HCT116 (cell line): Measurements from ENCODE around the gene PRPS1L1. TPM values are rescaled to one million over a fixed set of nuclear protein-coding genes. Genes with fewer than 3 reads are reported as not detected.

Experiments used
- ATAC-seq: fragments of 200-7000 bp; cut with Tn5 transposase; 2 replicates; pipeline ENCODE4 v1.9.1; 2020; ENCODE audit warnings: mild to moderate bottlenecking, moderate library complexity
- BruUV-seq: library from RNA; stranded (reverse); fragments of 400-500 nt; replicated peaks from 2 replicates; lab custom pipeline; 2021; lab: Mats Ljungman, UMichigan
- CTCF ChIA-PET: fragments of 300-600 bp; sonication (Branson Sonifier 250); formaldehyde crosslinking; loops from one replicate; lab custom pipeline; 2021; ENCODE audit warnings: antibody characterized with exemption; lab: Charles Lee
- POLR2A ChIA-PET: fragments of 300-600, 350-600 bp; sonication (Branson Sonifier 250); formaldehyde crosslinking; loops from one replicate; lab custom pipeline; 2021; ENCODE audit warnings: antibody characterized with exemption; lab: Charles Lee
- RAD21 ChIA-PET, 2 experiments: fragments of 300-600 bp; sonication (Branson Sonifier 250); formaldehyde crosslinking; loops; one replicate each; lab custom pipeline; 2023; ENCODE audit warnings: low total read pairs in 2 of 2; ENCODE audit not compliant: uncharacterized antibody in 2 of 2, unreplicated experiment in 2 of 2, low non-redundant PET in 1 of 2; lab: Charles Lee
- DNase-seq: peaks from one replicate; pipeline ENCODE4 v3.0.0-alpha.2; 2010; ENCODE audit warnings: low read depth, low spot score
- H2AFZ ChIP-seq: fragments of 200-600 bp; shearing (Covaris generic), sonication (generic); 2 replicates; pipeline ENCODE4 v1.6.1; 2017; ENCODE audit warnings: low read depth, mixed run types, mixed read lengths, antibody characterized with exemption, low read length; ENCODE audit not compliant: poor library complexity, severe bottlenecking
- H3K27ac ChIP-seq: 2 replicates; pipeline ENCODE4 v1.5.1; 2012; ENCODE audit warnings: low read depth, low read length
- H3K27me3 ChIP-seq: fragments of 200-600 bp; sonication (generic); 2 replicates; pipeline ENCODE4 v1.6.1; 2016; ENCODE audit warnings: mixed run types, low read length, mixed read lengths; ENCODE audit not compliant: insufficient read depth
- H3K36me3 ChIP-seq, 2 experiments: fragments of 200-500 bp in 1 of 2; fragments of 200-600 bp in 1 of 2; sonication (Bioruptor generic) in 1 of 2; sonication (generic) in 1 of 2; 2 replicates each; pipeline versions ENCODE4 v1.5.1 to v1.6.1; 2014 to 2016; ENCODE audit warnings: low read length in 2 of 2, inconsistent platforms in 1 of 2, mixed read lengths in 1 of 2, mixed run types in 1 of 2; ENCODE audit not compliant: insufficient read depth in 2 of 2, control insufficient read depth in 1 of 2
- H3K4me1 ChIP-seq, 2 experiments: fragments of 200-600 bp in 1 of 2; sonication (generic) in 1 of 2; 2 replicates each; pipeline versions ENCODE4 v1.5.1 to v1.6.1; 2012 to 2017; ENCODE audit warnings: low read length in 2 of 2, inconsistent platforms in 1 of 2, mild to moderate bottlenecking in 1 of 2, mixed read lengths in 1 of 2, mixed run types in 1 of 2, moderate library complexity in 1 of 2; ENCODE audit not compliant: insufficient read depth in 2 of 2, control insufficient read depth in 1 of 2
- H3K4me2 ChIP-seq: fragments of 200-600 bp; sonication (generic); 2 replicates; pipeline ENCODE4 v1.6.1; 2017; ENCODE audit warnings: mixed run types, low read length, mixed read lengths
- H3K4me3 ChIP-seq, 2 experiments: fragments of 200-600 bp in 1 of 2; sonication (generic) in 1 of 2; replicated peaks in 1 of 2; 2 replicates each; pipeline ENCODE4 v1.5.1; 2011 to 2016; ENCODE audit warnings: low read length in 2 of 2, control low read depth in 1 of 2, low read depth in 1 of 2, mild to moderate bottlenecking in 1 of 2, mixed read lengths in 1 of 2, mixed run types in 1 of 2
- H3K79me2 ChIP-seq: fragments of 200-600 bp; sonication (generic); 2 replicates; pipeline ENCODE4 v1.6.1; 2017; ENCODE audit warnings: mild to moderate bottlenecking, mixed run types, low read length, moderate library complexity, mixed read lengths; ENCODE audit not compliant: insufficient read depth
- H3K9ac ChIP-seq: fragments of 200-600 bp; sonication (generic); 2 replicates; pipeline ENCODE4 v1.6.1; 2016; ENCODE audit warnings: low read length, mixed read lengths
- H3K9me2 ChIP-seq: fragments of 200-600 bp; sonication (generic), shearing (Covaris generic); 2 replicates; pipeline ENCODE4 v1.6.1; 2017; ENCODE audit warnings: mixed run types, mild to moderate bottlenecking, moderate library complexity; ENCODE audit not compliant: insufficient read depth
- H3K9me3 ChIP-seq, 2 experiments: fragments of 200-500 bp in 1 of 2; fragments of 200-600 bp in 1 of 2; sonication (Bioruptor generic) in 1 of 2; sonication (generic) in 1 of 2; 2 replicates each; pipeline ENCODE4 v1.6.1; 2014 to 2017; ENCODE audit warnings: low read length in 2 of 2, mixed read lengths in 2 of 2, inconsistent platforms in 1 of 2, low read depth in 1 of 2, mild to moderate bottlenecking in 1 of 2, mixed run types in 1 of 2, moderate library complexity in 1 of 2; ENCODE audit not compliant: control insufficient read depth in 1 of 2, insufficient read depth in 1 of 2
- H4K20me1 ChIP-seq: fragments of 200-600 bp; sonication (generic), shearing (Covaris generic); 2 replicates; pipeline ENCODE4 v1.6.1; 2017; ENCODE audit warnings: mixed run types, mild to moderate bottlenecking, moderate library complexity; ENCODE audit not compliant: insufficient read depth
- CBX3 ChIP-seq: IDR thresholded peaks from 2 replicates; pipeline ENCODE4 v1.6.1; 2012; ENCODE audit warnings: low read depth
- EGR1 ChIP-seq: IDR thresholded peaks from 2 replicates; pipeline ENCODE4 v1.6.1; 2012; ENCODE audit warnings: low read depth
- ELF1 ChIP-seq: IDR thresholded peaks from 2 replicates; pipeline ENCODE4 v1.6.1; 2012; ENCODE audit warnings: low read depth, borderline replicate concordance
- EZH2phosphoT487 ChIP-seq: fragments of 200-600 bp; IDR thresholded peaks from 2 replicates; pipeline ENCODE4 v1.6.1; 2018; ENCODE audit warnings: antibody characterized with exemption, borderline replicate concordance
- FOSL1 ChIP-seq: IDR thresholded peaks from 2 replicates; pipeline ENCODE4 v1.6.1; 2012; ENCODE audit warnings: low read depth
- POLR2A ChIP-seq: IDR thresholded peaks from 2 replicates; pipeline ENCODE4 v1.7.0; 2011; ENCODE audit warnings: borderline replicate concordance; ENCODE audit not compliant: insufficient read depth, insufficient read length; ENCODE audit errors: extremely low read depth
- POLR2AphosphoS5 ChIP-seq: IDR thresholded peaks from 2 replicates; pipeline ENCODE4 v1.6.1; 2011; ENCODE audit warnings: mild to moderate bottlenecking, low read depth, low read length, moderate library complexity
- RAD21 ChIP-seq: IDR thresholded peaks from 2 replicates; pipeline ENCODE4 v1.6.1; 2012; ENCODE audit warnings: low read depth, mild to moderate bottlenecking
- REST ChIP-seq: IDR thresholded peaks from 2 replicates; pipeline ENCODE4 v1.6.1; 2012; ENCODE audit warnings: low read depth
- SIN3A ChIP-seq: IDR thresholded peaks from 2 replicates; pipeline ENCODE4 v1.6.1; 2012; ENCODE audit warnings: low read depth
- SP1 ChIP-seq: IDR thresholded peaks from 2 replicates; pipeline ENCODE4 v1.6.1; 2012; ENCODE audit warnings: low read depth
- TCF7L2 ChIP-seq: IDR thresholded peaks from 2 replicates; pipeline ENCODE4 v1.7.0; 2011; ENCODE audit warnings: borderline replicate concordance, inconsistent platforms; ENCODE audit not compliant: insufficient read depth, insufficient read length; ENCODE audit errors: extremely low read depth
- YY1 ChIP-seq: IDR thresholded peaks from 2 replicates; pipeline ENCODE4 v1.6.1; 2011; ENCODE audit warnings: low read length, low read depth, moderate library complexity, mild to moderate bottlenecking; ENCODE audit not compliant: insufficient replicate concordance; ENCODE audit errors: extremely low read depth
- intact Hi-C: fragments of 100-400 bp; cut with micrococcal nuclease; formaldehyde crosslinking; loops from 2 replicates; pipeline ENCODE4 v1.10.0; 2022
- total RNA-seq: library from RNA; stranded (reverse); gene quantifications from one replicate; pipeline ENCODE4 v1.2.1, GENCODE V29; 2021; ENCODE audit not compliant: unreplicated experiment

The PRPS1L1 gene
- total RNA-seq, 1 experiment from 2014 or later: not detected

DNA sequence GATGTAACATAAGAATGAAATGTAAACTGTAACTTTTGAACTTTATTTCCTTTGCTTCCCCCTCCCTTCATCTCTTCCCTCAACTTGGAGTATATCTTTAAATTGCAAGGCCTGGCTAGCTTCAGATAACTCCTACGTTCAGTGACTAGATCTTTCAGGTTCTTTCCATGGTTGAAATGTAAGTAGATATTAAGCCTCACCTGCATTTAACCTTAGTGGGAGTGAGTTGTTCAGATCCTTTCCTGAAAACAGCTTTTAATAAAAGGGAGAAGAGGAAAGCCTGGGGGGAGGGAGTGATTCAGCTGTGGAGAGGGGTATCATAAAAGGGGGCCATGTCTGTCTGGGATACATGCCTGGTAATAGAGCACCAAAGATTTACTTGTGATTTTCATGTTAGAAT is 19.0 kb upstream of the PRPS1L1 start:
- Histone ChIP-seq H3K9me2 (no peaks in the 10 kb centered on the region), H3K27me3 (no peaks in the 10 kb centered on the region), H3K36me3 (no peaks in the 10 kb centered on the region), H3K9me3 (no peaks in the 10 kb centered on the region), H3K4me3 (no peak overlapping the region), H3K4me2 (no peak overlapping the region), H2AFZ (no peak overlapping the region), H4K20me1 (no peaks in the 10 kb centered on the region)
- ChIA-PET POLR2A (no interaction called here), CTCF (no interaction called here)
- no TSS peak for BruUV-seq
- ATAC-seq: no peak
- TF ChIP-seq EZH2phosphoT487 (no peak), SP1 (no peak), POLR2AphosphoS5 (no peak), FOSL1 (no peak), POLR2A (no peak)
- TF ChIP-seq, all 23 proteins: peak for 0
- no peaks in the 10 kb centered on the region for H3K4me1 ChIP-seq
- H3K27ac ChIP-seq: no peak overlapping the region
- H3K79me2 ChIP-seq: no peaks in the 10 kb centered on the region
- H3K9ac ChIP-seq: no peak overlapping the region
- intact Hi-C loops: no loop called here
- no peak for DNase-seq
- RAD21 ChIA-PET: no interaction called here

DNA sequence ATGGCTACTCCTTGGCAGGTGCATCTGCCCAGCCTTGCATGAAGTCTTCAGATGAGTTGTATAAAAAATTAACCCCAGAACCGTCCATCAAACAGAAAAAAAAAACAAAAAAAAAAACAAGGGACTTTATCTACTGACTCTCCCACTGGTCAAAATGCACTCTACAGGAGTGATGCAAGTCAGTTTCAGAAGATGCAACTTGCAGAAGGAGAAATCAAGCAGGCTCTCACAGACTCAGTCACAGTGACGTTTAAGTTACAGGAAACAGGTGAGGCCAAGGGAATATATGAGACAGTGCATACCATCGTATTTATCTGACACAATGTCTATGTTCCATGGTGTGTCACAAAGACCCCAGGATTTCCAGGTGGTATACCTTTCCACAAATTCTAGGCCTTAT is 17.5 kb upstream of the PRPS1L1 start:
- no peaks in the 10 kb centered on the region for H3K79me2 ChIP-seq
- H3K9me2 ChIP-seq: no peaks in the 10 kb centered on the region
- no peak overlapping the region for H3K4me3 ChIP-seq
- ChIA-PET POLR2A (no interaction called here), CTCF (no interaction called here), RAD21 (interaction anchor here in 1 of 2 experiments (0.5 kb wide), 1 partner anchor 41 kb away, joined by 7 read pairs; no protein-coding TSS in a partner anchor)
- H3K36me3 ChIP-seq: no peaks in the 10 kb centered on the region
- H4K20me1 ChIP-seq: no peaks in the 10 kb centered on the region
- no peak for ATAC-seq
- no peak overlapping the region for H2AFZ ChIP-seq
- no TSS peak for BruUV-seq
- no peak overlapping the region for H3K4me2 ChIP-seq
- no peak overlapping the region for H3K27ac ChIP-seq
- intact Hi-C loops: no loop called here
- H3K27me3 ChIP-seq: no peaks in the 10 kb centered on the region
- H3K9ac ChIP-seq: no peak overlapping the region
- no peaks in the 10 kb centered on the region for H3K9me3 ChIP-seq
- no peak for DNase-seq
- no peak for TF ChIP-seq YY1
- no peak for TF ChIP-seq REST
- TF ChIP-seq EGR1: no peak
- TF ChIP-seq SP1: no peak
- TF ChIP-seq CBX3: no peak
- TF ChIP-seq RAD21: no peak
- TF ChIP-seq TCF7L2: no peak
- no peak for TF ChIP-seq FOSL1
- TF ChIP-seq SIN3A: no peak
- TF ChIP-seq POLR2A: no peak
- TF ChIP-seq ELF1: no peak
- H3K4me1 ChIP-seq: peaks cover 0 to 4% of the 10 kb centered on the region in 2 experiments; a peak in 1 of 4 replicates
